Skeletal muscle cell (primary cell): Measurements from ENCODE around the gene ATAD3B.
"Not testable (repeated sequence)": the region's sequence is repeated elsewhere in the genome, so short reads cannot be mapped to it uniquely, and the experiment has no call there.

Source experiments
- DNase-seq: peaks from one replicate; pipeline ENCODE4 v3.0.0-alpha.2; 2010; ENCODE audit warnings: low read depth
- H3K4me3 ChIP-seq: 2 replicates; pipeline ENCODE4 v1.5.1; 2011; ENCODE audit warnings: low read depth, mild to moderate bottlenecking, control low read depth, low read length, moderate library complexity

Gene ATAD3B, protein sequence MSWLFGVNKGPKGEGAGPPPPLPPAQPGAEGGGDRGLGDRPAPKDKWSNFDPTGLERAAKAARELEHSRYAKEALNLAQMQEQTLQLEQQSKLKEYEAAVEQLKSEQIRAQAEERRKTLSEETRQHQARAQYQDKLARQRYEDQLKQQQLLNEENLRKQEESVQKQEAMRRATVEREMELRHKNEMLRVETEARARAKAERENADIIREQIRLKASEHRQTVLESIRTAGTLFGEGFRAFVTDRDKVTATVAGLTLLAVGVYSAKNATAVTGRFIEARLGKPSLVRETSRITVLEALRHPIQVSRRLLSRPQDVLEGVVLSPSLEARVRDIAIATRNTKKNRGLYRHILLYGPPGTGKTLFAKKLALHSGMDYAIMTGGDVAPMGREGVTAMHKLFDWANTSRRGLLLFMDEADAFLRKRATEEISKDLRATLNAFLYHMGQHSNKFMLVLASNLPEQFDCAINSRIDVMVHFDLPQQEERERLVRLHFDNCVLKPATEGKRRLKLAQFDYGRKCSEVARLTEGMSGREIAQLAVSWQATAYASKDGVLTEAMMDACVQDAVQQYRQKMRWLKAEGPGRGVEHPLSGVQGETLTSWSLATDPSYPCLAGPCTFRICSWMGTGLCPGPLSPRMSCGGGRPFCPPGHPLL

DNA sequence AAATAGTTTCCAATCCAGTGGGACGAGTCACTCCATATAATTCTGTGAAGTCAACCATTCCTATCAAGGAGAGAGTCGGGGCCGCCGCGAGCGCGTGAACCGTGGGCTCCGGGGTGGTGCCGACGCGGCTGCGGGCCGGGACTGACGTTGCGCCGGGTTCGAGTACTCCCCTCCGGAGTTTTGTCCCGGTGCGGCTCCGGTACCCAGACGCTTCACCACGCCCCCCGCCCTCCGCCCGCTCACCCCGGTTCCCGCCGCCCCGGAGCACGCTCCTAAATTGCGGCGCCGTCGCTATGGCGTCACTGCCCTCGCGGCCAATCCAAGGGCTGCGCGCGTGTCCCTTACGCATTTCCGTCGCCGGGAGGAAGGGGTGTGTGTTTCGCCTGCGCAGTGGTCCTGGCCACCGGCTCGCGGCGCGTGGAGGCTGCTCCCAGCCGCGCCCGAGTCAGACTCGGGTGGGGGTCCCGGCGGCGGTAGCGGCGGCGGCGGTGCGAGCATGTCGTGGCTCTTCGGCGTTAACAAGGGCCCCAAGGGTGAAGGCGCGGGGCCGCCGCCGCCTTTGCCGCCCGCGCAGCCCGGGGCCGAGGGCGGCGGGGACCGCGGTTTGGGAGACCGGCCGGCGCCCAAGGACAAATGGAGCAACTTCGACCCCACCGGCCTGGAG is at the start of gene ATAD3B:
ATAD3B (plus strand) TSS at position 377 of the 664 bp plus-strand sequence; CDS start at position 497, 120 bp downstream.
- H3K4me3 ChIP-seq: peak within 1 kb of the TSS; percentile 77
- peak; percentile 72 for DNase-seq

DNA sequence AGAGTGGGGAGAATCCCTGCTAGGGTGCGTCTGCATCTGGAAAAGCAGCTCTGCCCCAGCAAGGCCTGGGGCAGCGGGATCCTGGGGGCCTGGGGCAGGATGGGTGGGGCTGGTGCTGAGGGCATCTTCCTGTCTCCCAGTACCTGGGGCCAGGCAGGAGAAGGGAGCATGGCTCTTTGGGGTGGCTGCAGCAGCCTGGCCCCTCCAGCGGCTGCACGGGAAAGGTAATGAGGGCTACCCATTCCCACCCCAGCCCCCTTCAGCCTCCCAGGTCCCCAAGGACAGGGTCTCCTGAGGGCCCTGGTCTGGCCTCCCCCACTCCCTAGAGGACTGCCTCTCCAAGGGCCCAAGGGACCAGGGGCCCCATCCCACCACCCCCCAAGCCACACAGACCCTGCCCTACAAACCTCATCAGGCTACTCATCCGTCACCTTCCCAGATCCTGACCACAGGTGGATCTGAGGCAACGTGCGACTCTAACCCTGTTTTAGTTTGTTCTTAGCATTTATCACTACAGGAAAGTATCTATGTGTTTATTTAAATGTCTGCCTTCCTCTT is 49.6 kb upstream of the ATAD3B start:
- no peak for DNase-seq
- H3K4me3 ChIP-seq: no peak overlapping the region

DNA sequence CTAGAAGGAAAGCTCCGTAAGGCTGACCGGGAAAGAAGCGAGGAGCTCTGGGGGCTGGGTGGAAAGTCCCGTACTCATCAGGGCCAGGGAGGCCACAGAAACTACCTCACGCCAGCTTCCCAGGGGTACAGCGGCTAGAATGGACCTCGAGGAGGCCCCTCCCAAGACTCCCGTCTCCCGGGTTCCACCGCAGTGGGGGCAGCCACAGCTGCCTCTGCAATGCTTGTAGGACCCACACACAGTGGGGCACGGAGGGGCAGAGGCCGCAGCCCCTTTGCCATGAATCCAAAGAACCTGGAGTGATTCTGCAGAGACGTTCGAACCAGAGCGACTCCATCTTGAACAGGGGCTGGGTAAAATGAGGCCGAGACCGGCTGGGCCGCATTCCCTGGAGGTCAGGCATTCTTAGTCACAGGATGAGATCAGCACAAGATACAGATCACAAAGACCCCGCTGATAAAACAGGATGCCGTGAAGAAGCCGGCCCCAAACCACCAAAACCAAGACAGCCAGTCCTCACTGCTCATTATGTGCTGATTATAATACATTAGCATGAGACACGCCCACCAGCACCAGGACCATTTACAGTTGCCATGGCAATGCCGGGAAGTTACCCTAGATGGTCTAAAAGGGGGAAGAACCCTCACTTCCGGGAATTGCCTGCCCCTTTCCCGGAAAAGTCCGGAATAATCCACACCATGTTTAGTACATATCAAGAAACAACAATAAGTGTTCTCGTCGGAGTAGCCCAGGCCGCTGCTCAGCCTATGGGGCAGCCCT is 48.9 kb upstream of the ATAD3B start:
- no peak for DNase-seq
- no peak overlapping the region for H3K4me3 ChIP-seq

DNA sequence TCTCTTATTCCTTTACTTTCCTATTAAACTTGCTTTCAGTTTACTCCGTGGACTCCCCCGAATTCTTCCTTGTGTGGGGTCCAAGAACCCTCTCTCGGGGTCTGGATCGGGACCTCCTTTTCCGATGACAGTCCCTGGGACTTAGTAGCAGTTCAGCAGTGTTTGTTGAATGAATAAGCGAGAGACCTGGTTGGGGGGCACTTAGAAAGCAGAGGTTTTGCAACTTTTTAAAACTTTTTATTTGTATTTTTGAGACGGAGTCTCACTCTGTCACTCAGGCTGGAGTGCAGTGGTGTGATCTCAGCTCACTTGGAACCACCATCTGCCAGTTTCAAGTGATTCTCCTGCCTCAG is 48.3 kb upstream of the ATAD3B start:
- DNase-seq: no peak
- no peak overlapping the region for H3K4me3 ChIP-seq

- no peak for DNase-seq
- no peak overlapping the region for H3K4me3 ChIP-seq
Measured at GRCh38 chr1:1424707-1425106, 46.9 kb upstream of the ATAD3B start.

- H3K4me3 ChIP-seq: no peak overlapping the region
- DNase-seq: no peak
Measured at GRCh38 chr1:1425426-1425752, 46.2 kb upstream of the ATAD3B start.

- no peak overlapping the region for H3K4me3 ChIP-seq
- no peak for DNase-seq
Measured at GRCh38 chr1:1425753-1426495, 45.6 kb upstream of the ATAD3B start.

GRCh38 chr1:1426496-1427105 is 45.0 kb upstream of the ATAD3B start:
- H3K4me3 ChIP-seq: no peak overlapping the region
- DNase-seq: no peak

- no peak for DNase-seq
- H3K4me3 ChIP-seq: peak overlapping the region; percentile 40
Measured at GRCh38 chr1:1427106-1427819, 44.3 kb upstream of the ATAD3B start.

DNA sequence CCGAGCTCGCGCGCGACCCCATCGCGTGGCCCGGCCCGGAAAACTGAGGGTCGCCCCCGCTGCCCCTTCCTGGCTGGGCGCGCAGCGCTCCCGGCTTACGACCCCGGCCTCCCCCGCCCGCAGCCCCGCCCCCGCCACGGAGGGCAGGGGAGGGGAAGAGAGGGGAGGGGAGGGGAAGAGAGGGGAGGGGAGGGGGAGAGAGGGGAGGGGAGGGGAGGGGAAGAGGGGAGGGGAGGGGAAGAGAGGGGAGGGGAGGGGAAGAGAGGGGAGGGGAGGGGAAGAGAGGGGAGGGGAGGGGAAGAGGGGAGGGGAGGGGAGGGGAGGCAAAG is 43.8 kb upstream of the ATAD3B start:
- H3K4me3 ChIP-seq: peak overlapping the region; percentile 40
- DNase-seq: no peak

GRCh38 chr1:1428174-1428573 is 43.4 kb upstream of the ATAD3B start:
- H3K4me3 ChIP-seq: no peak overlapping the region
- DNase-seq: no peak

DNA sequence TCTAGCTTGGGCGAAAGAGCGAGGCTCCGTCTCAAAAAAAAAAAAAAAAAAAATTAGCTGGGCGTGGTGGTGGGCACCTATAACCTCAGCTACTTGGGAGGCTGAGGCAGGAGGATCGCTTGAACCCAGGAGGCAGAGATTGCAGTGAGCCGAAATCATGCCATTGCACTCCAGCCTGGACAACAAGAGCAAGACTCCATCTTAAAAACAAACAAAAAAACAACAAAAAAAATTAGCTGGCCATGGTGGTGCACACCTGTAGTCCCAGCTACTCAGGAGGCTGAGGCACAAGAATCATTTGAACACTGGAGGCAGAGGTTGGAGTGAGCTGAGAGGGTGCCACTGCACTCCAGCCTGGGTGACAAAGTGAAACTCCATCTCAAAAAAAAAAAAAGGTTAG is 42.6 kb upstream of the ATAD3B start:
- DNase-seq, H3K4me3 ChIP-seq: not testable (repeated sequence)

GRCh38 chr1:1429671-1430073 is 41.9 kb upstream of the ATAD3B start:
- H3K4me3 ChIP-seq: no peak overlapping the region
- no peak for DNase-seq

DNA sequence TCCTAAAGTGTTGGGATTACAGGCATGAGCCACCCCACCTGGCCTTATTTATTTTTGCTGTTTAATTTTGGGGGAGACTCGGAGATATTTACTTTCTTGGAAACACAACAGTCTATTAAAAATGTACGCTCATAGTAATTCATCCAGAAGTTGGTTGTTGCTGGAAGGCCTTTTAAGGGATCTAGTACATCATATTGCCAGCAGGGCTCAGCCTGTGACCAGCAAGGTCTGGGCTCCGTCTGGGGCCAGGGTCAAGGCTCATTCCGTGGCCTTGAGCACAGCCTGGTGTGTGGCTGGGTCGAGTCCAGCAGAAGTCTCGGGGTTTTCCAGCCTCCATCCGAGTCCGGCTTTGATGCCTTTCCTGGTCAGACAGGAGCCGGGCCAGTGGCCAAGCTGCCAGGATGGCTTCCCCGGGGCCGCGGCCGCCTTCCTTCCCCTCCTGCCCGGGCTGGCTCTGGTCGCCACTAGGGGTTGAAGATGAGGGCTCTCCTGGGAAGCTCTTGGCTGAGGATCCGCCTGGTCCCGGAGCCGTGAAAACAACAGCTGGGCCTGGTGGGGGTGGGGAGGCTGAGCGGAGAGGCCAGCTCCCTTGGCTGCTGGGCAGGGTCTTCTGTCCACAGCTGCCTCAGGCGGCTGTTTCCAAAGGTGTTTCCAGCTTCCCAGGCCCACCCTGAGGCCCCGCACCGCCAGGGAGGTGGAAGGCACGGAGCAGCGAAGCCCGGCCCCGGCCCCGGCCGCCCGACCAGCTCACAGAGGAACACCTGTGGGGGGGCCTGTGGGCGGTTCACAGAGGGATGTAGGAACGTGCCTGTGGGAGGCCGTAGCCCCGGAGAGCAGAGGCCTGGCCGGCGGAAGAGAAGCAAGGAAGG is 41.2 kb upstream of the ATAD3B start:
- no peak overlapping the region for H3K4me3 ChIP-seq
- no peak for DNase-seq

- no peak overlapping the region for H3K4me3 ChIP-seq
- no peak for DNase-seq
Measured at GRCh38 chr1:1430992-1431844, 40.3 kb upstream of the ATAD3B start.

DNA sequence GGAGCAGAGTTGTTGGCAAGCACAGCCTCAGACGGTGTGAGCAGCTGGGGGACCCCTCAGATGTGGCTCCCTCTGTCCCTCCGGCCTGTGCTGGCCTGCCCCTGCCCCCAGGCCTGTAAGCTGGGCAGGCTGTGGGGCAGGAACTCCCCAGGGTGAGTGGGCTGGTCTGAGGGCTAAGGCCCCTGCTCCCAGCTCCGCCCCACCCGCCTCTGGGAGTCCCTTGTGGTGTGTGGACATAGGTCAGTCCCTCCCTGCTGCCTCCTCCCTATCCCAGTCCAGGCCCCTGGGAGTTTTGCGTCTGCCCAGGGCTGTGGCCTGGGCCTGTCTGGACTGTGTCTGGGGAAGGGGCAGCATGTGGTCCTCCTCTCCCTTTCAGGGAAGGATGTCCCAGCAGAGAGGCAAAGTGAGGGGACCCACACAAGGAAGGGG is 39.7 kb upstream of the ATAD3B start:
- H3K4me3 ChIP-seq: no peak overlapping the region
- no peak for DNase-seq
